GM08714 (cell line): ENCODE results near the gene ZC3H7B.
A peak's percentile ranks its signal among the peaks of the same experiment; 100 is the strongest.
"Not testable (repeated sequence)": the region's sequence is repeated elsewhere in the genome, so short reads cannot be mapped to it uniquely, and the experiment has no call there.

Experiments used
- H3K4me3 ChIP-seq: fragments of 200-500 bp; sonication (Bioruptor generic); 2 replicates; pipeline ENCODE4 v1.5.1; 2014; ENCODE audit warnings: mild to moderate bottlenecking, low read length, inconsistent platforms
- ZNF274 ChIP-seq: IDR thresholded peaks from 2 replicates; pipeline ENCODE4 v1.6.1; 2012; ENCODE audit warnings: mild to moderate bottlenecking, low read depth, low read length

Gene ZC3H7B

GRCh38 chr22:41301085-41302020 is at the start of gene ZC3H7B:
Gene ZC3H7B, plus strand, starts transcription at chr22:41301525. Its CDS starts 19,136 bp downstream, at chr22:41320661.
- H3K4me3 ChIP-seq = peak within 1 kb of the TSS; percentile 98
- no peak for TF ChIP-seq ZNF274

- no peak for TF ChIP-seq ZNF274
- H3K4me3 ChIP-seq = no peak overlapping the region
These were observed 49.0 kb upstream of the ZC3H7B start for GRCh38 chr22:41252365-41252764.

- no peak overlapping the region for H3K4me3 ChIP-seq
- TF ChIP-seq ZNF274 = no peak
These were observed 47.1 kb upstream of the ZC3H7B start for GRCh38 chr22:41254230-41254629.

GRCh38 chr22:41256254-41257253 is 44.8 kb upstream of the ZC3H7B start:
- H3K4me3 ChIP-seq = no peak overlapping the region
- no peak for TF ChIP-seq ZNF274

- H3K4me3 ChIP-seq = no peak overlapping the region
- TF ChIP-seq ZNF274 = no peak
These were observed 43.6 kb upstream of the ZC3H7B start for GRCh38 chr22:41257696-41258095.

GRCh38 chr22:41259756-41260155 is 41.6 kb upstream of the ZC3H7B start:
- not testable (repeated sequence) for H3K4me3 ChIP-seq

- no peak overlapping the region for H3K4me3 ChIP-seq
- TF ChIP-seq ZNF274 = no peak
These were observed 40.5 kb upstream of the ZC3H7B start for GRCh38 chr22:41260871-41261270.

- TF ChIP-seq ZNF274 = no peak
- no peak overlapping the region for H3K4me3 ChIP-seq
These were observed 39.6 kb upstream of the ZC3H7B start for GRCh38 chr22:41261541-41262249.

GRCh38 chr22:41262250-41262765 is 39.0 kb upstream of the ZC3H7B start:
- no peak for TF ChIP-seq ZNF274
- no peak overlapping the region for H3K4me3 ChIP-seq

- H3K4me3 ChIP-seq = no peak overlapping the region
- TF ChIP-seq ZNF274 = no peak
These were observed 37.6 kb upstream of the ZC3H7B start for GRCh38 chr22:41263704-41264103.

GRCh38 chr22:41264408-41264941 is 36.9 kb upstream of the ZC3H7B start:
- no peak overlapping the region for H3K4me3 ChIP-seq
- no peak for TF ChIP-seq ZNF274

GRCh38 chr22:41267958-41268357 is 33.4 kb upstream of the ZC3H7B start:
- no peak for TF ChIP-seq ZNF274
- no peak overlapping the region for H3K4me3 ChIP-seq

GRCh38 chr22:41271787-41272186 is 29.5 kb upstream of the ZC3H7B start:
- H3K4me3 ChIP-seq = no peak overlapping the region
- TF ChIP-seq ZNF274 = no peak
